Fibroblast of lung (primary cell): ENCODE data around the gene RBBP5. TPM values are rescaled to one million over a fixed set of nuclear protein-coding genes. Genes with fewer than 3 reads are reported as not detected.

Experiments used
- DNase-seq, 2 donors: peaks; one replicate each; pipeline versions ENCODE4 v3.0.0 to v3.0.0-alpha.2; 2010; ENCODE audit warnings: low read depth in 2 of 2
- H2AFZ ChIP-seq: 2 replicates; pipeline ENCODE4 v1.5.1; 2012; ENCODE audit warnings: low read length, control low read depth, inconsistent platforms
- H3K27ac ChIP-seq: 2 replicates; pipeline ENCODE4 v1.5.1; 2011; ENCODE audit warnings: low read length, control low read depth; ENCODE audit not compliant: insufficient read depth
- H3K27me3 ChIP-seq: 2 replicates; pipeline ENCODE4 v1.5.1; 2011; ENCODE audit warnings: mild to moderate bottlenecking, low read length; ENCODE audit not compliant: control insufficient read depth, insufficient read depth
- H3K36me3 ChIP-seq: 2 replicates; pipeline ENCODE4 v1.5.1; 2011; ENCODE audit warnings: low read length; ENCODE audit not compliant: control insufficient read depth, insufficient read depth
- H3K4me1 ChIP-seq: 2 replicates; pipeline ENCODE4 v1.5.1; 2011; ENCODE audit warnings: low read length; ENCODE audit not compliant: control insufficient read depth, insufficient read depth; ENCODE audit errors: extremely low read depth
- H3K4me2 ChIP-seq: 2 replicates; pipeline ENCODE4 v1.5.1; 2011; ENCODE audit warnings: low read length, control low read depth; ENCODE audit not compliant: insufficient read depth; ENCODE audit errors: extremely low read depth
- H3K4me3 ChIP-seq, 4 experiments: fragments of 200-600 bp in 1 of 4; sonication (generic) in 1 of 4; replicated peaks in 1 of 4; 2 replicates each; pipeline ENCODE4 v1.5.1; 2011 to 2016; ENCODE audit warnings: low read length in 4 of 4, low read depth in 3 of 4, mild to moderate bottlenecking in 3 of 4, control low read depth in 2 of 4, inconsistent platforms in 1 of 4, mixed read lengths in 1 of 4; ENCODE audit not compliant: insufficient read depth in 1 of 4; ENCODE audit errors: control extremely low read depth in 1 of 4
- H3K79me2 ChIP-seq: 2 replicates; pipeline ENCODE4 v1.5.1; 2012; ENCODE audit warnings: mild to moderate bottlenecking, low read length, inconsistent platforms; ENCODE audit not compliant: control insufficient read depth, insufficient read depth
- H3K9ac ChIP-seq: 2 replicates; pipeline ENCODE4 v1.5.1; 2011; ENCODE audit warnings: mild to moderate bottlenecking, low read length, control low read depth; ENCODE audit not compliant: insufficient read depth
- H3K9me3 ChIP-seq: 2 replicates; pipeline ENCODE4 v1.5.1; 2012; ENCODE audit warnings: low read depth, low read length; ENCODE audit not compliant: control insufficient read depth, insufficient read depth
- H4K20me1 ChIP-seq: 2 replicates; pipeline ENCODE4 v1.5.1; 2011; ENCODE audit warnings: low read length; ENCODE audit not compliant: control insufficient read depth, insufficient read depth; ENCODE audit errors: extremely low read depth
- CTCF ChIP-seq, 2 donors: IDR thresholded peaks in 1 of 2; conservative IDR thresholded peaks in 1 of 2; 1 replicate in 1 of 2; 2 replicates in 1 of 2; pipeline ENCODE4 v1.5.1; 2011 to 2012; ENCODE audit warnings: low read length in 2 of 2, control low read depth in 1 of 2, inconsistent platforms in 1 of 2, low read depth in 1 of 2, mild to moderate bottlenecking in 1 of 2
- EZH2 ChIP-seq: IDR thresholded peaks from 2 replicates; pipeline ENCODE4 v1.5.1; 2012; ENCODE audit warnings: low read length, control low read depth, mild to moderate bottlenecking; ENCODE audit errors: missing control alignments
- polyA plus RNA-seq, 2 donors: library from polyadenylated mRNA; depleted of rRNA in 1 of 2; stranded (reverse) in 1 of 2; unstranded in 1 of 2; fragments of >200 nt; gene quantifications; 2 replicates each; pipeline ENCODE4 v1.2.1, GENCODE V29; 2011 to 2012; ENCODE audit warnings: missing spikeins in 1 of 2
- total RNA-seq: library from RNA; depleted of rRNA; stranded (reverse); fragments of >200 nt; gene quantifications from 2 replicates; pipeline ENCODE4 v1.2.1, GENCODE V29; 2014

Gene RBBP5
- total and polyA plus RNA-seq, 2 donors (not counting 1 experiment from before 2014, with no cell fraction given): 16.4 to 19.8 TPM

DNA sequence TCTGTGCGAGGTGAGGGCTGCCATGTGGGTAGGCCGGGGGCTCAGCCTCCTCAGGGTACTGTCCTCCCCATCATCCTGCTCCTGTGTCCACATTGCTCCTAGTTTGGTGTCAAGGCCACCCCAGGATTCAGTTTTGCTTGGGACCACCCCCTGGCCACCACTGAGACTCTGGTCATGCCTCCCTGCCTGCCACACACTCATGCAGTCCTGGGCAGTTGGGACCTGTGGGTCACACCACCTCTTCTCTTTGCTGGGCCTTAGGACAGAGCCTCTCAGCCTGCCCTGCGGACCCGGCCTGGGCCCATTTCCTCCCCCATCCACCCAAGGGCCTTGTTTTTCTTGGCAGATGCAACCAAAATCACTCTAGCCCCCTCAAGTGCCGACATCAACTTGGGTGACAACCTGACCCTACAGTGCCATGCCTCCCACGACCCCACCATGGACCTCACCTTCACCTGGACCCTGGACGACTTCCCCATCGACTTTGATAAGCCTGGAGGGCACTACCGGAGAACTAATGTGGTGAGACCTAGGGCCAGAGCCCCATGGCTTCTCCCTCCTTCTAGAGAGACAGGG, 56.9 kb downstream of the RBBP5 start:
- H2AFZ ChIP-seq: no peak overlapping the region
- TF ChIP-seq EZH2: no peak
- no peak for TF ChIP-seq CTCF (conservative IDR thresholded peaks at IDR 0.05 in 1 of 2, IDR thresholded peaks at IDR 0.05 in 1 of 2; ENCODE audit: low read depth in 1 of 2, low read length in 2 of 2)
- H3K9ac ChIP-seq: no peak overlapping the region
- H3K4me2 ChIP-seq: no peak overlapping the region
- H3K27ac ChIP-seq: no peak overlapping the region
- DNase-seq: no peak
- no peaks in the 10 kb centered on the region for H3K79me2 ChIP-seq
- no peaks in the 10 kb centered on the region for H3K4me1 ChIP-seq
- no peaks in the 10 kb centered on the region for H4K20me1 ChIP-seq
- H3K36me3 ChIP-seq: no peaks in the 10 kb centered on the region
- H3K27me3 ChIP-seq: no peaks in the 10 kb centered on the region
- H3K9me3 ChIP-seq: no peaks in the 10 kb centered on the region
- no peak overlapping the region for H3K4me3 ChIP-seq

- Histone ChIP-seq H3K9ac (no peak overlapping the region), H3K27ac (no peak overlapping the region), H3K4me1 (no peaks in the 10 kb centered on the region), H3K27me3 (no peaks in the 10 kb centered on the region), H3K4me3 (no peak overlapping the region), H3K4me2 (no peak overlapping the region), H3K9me3 (no peaks in the 10 kb centered on the region), H3K79me2 (no peaks in the 10 kb centered on the region), H2AFZ (no peak overlapping the region), H4K20me1 (no peaks in the 10 kb centered on the region), H3K36me3 (no peaks in the 10 kb centered on the region)
- no peak for TF ChIP-seq EZH2
- TF ChIP-seq CTCF (conservative IDR thresholded peaks at IDR 0.05 in 1 of 2, IDR thresholded peaks at IDR 0.05 in 1 of 2; ENCODE audit: low read depth in 1 of 2, low read length in 2 of 2): no peak
- DNase-seq: no peak
Measured at GRCh38 chr1:205064301-205064700, 57.5 kb downstream of the RBBP5 start.

DNA sequence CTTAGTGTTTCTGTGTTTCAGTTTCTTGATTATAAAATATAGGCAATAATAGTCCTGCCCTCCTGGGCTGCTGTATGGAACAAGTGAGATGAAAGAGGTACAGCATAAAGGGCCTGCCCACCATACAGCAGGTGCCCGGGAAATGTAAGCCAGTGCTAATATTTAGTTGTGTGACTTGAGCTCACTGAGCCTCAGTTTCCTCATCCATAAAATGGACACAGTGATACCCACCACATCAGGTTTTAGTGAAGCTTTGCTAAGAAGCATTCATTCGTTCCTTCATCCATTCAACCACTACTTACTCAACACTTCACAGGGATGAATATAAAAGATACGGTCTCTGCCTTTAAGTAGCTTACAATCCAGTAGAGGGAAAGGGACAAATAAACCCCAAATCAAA, 58.9 kb downstream of the RBBP5 start:
- Histone ChIP-seq H3K27ac (no peak overlapping the region), H4K20me1 (no peaks in the 10 kb centered on the region), H3K27me3 (no peaks in the 10 kb centered on the region), H3K4me2 (no peak overlapping the region), H3K9ac (no peak overlapping the region), H3K4me3 (no peak overlapping the region), H2AFZ (no peak overlapping the region), H3K79me2 (no peaks in the 10 kb centered on the region), H3K9me3 (no peaks in the 10 kb centered on the region), H3K36me3 (no peaks in the 10 kb centered on the region), H3K4me1 (no peaks in the 10 kb centered on the region)
- no peak for DNase-seq
- no peak for TF ChIP-seq EZH2
- no peak for TF ChIP-seq CTCF (conservative IDR thresholded peaks at IDR 0.05 in 1 of 2, IDR thresholded peaks at IDR 0.05 in 1 of 2; ENCODE audit: low read depth in 1 of 2, low read length in 2 of 2)
